ENCODE results near the gene RNASE13. TPM values are rescaled to one million over a fixed set of nuclear protein-coding genes. Genes with fewer than 3 reads are reported as not detected.
"Not testable (repeated sequence)": the region's sequence is repeated elsewhere in the genome, so short reads cannot be mapped to it uniquely, and the experiment has no call there.

Gene RNASE13
- total RNA-seq, 1 experiment from 2014 or later: not detected

DNA sequence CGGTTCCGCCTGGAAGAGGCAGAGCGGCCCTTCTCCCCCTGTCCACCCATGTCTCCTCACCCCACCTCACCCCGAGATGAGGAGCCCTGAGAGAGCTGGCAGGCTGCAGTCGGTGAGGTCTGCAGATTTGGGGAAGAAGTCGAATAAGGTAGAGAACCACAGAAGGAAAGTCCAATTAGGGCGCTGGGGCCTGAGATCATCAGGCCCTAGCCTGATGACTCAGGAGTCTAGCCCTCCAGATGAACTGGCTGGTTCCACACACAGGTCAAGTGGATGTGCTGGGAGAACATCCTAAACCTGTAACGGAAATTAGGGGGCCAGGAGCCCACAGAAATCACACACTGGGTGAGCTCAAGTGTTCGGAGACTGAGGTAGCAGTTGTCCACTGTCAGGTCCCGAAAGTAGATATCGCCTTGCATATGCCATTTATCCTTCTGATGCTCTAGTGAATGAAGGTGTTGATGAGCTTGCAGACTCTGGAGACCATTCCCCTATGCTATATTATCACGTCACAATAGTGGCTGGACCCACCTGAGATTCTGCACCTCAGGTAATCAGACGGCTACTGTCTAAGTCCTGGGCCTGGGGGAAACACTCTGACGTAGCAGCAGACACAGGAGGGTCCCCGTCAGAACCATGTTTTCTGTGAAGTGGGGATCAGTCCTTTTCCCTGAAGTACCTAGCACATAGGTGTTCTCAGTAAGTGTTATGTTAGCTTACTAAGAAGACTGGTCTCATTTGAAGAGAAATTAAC lies 45.7 kb downstream of the RNASE13 start:
- H3K9me2 ChIP-seq (replicated peaks; ENCODE audit: insufficient read depth, low read length): no peaks in the 10 kb centered on the region
- H4K20me1 ChIP-seq (ENCODE audit: insufficient read depth, low read depth, low read length): peaks cover 4% of the 10 kb centered on the region; the same call in 1 of the 2 replicates
- peaks cover 23% of the 10 kb centered on the region for H3K79me2 ChIP-seq (ENCODE audit: low read length)
- peak overlapping the region; percentile 63 for H3K27ac ChIP-seq (ENCODE audit: low read length)
- H3K4me2 ChIP-seq (ENCODE audit: low read depth, low read length, poor library complexity, severe bottlenecking): peak overlapping the region; percentile 92
- H3K9ac ChIP-seq (ENCODE audit: low read length): peak overlapping the region; percentile 66
- H3K4me1 ChIP-seq (ENCODE audit: low read length): peaks cover 25% of the 10 kb centered on the region
- peak overlapping the region; percentile 62 for H3K4me3 ChIP-seq (ENCODE audit: low read length)
- H3K27me3 ChIP-seq (ENCODE audit: low read length): no peaks in the 10 kb centered on the region
- no peak overlapping the region for H2AFZ ChIP-seq (ENCODE audit: low read length)
- H3K9me3 ChIP-seq (ENCODE audit: low read length): no peaks in the 10 kb centered on the region
- H3K36me3 ChIP-seq (ENCODE audit: insufficient read depth, low read length): peaks cover 20% of the 10 kb centered on the region; the same call in 1 of the 2 replicates
- DNase-seq: no peak

GRCh38 chr14:20986811-20987210 lies 47.8 kb downstream of the RNASE13 start:
- peaks cover 19% of the 10 kb centered on the region for H3K79me2 ChIP-seq (ENCODE audit: low read length)
- H3K27me3 ChIP-seq (ENCODE audit: low read length): no peaks in the 10 kb centered on the region
- no peak overlapping the region for H3K27ac ChIP-seq (ENCODE audit: low read length)
- H3K9ac ChIP-seq (ENCODE audit: low read length): no peak overlapping the region
- H3K9me2 ChIP-seq (replicated peaks; ENCODE audit: insufficient read depth, low read length): no peaks in the 10 kb centered on the region
- no peak overlapping the region for H3K4me3 ChIP-seq (ENCODE audit: low read length)
- H3K9me3 ChIP-seq (ENCODE audit: low read length): no peaks in the 10 kb centered on the region
- H2AFZ ChIP-seq (ENCODE audit: low read length): no peak overlapping the region
- DNase-seq: no peak
- H3K4me2 ChIP-seq (ENCODE audit: low read depth, low read length, poor library complexity, severe bottlenecking): no peak overlapping the region
- peaks cover 22% of the 10 kb centered on the region for H3K4me1 ChIP-seq (ENCODE audit: low read length)
- H4K20me1 ChIP-seq (ENCODE audit: insufficient read depth, low read depth, low read length): peaks cover 4% of the 10 kb centered on the region; the same call in 1 of the 2 replicates
- H3K36me3 ChIP-seq (ENCODE audit: insufficient read depth, low read length): peaks cover 3% of the 10 kb centered on the region; the same call in 1 of the 2 replicates

DNA sequence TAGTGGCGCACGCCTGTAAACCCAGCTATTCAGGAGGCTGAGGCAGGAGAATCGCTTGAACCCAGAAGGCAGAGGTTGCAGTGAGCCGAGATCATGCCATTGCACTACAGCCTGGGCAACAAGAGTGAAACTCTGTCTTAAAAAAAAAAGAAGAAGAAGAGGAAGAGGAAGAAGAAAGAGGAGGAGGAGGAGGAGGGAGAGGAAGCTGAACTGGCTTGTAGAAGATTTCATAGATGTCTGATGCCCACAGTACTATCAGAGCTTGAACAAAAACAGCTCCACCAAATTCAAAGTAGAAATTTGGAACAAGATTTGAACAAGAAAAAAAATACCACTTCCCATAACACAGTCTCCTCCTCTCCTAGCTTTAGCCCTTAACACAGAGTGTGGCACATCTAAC lies 49.0 kb downstream of the RNASE13 start:
- H3K79me2 ChIP-seq (ENCODE audit: low read length); H3K27ac ChIP-seq (ENCODE audit: low read length); H4K20me1 ChIP-seq (ENCODE audit: insufficient read depth, low read depth, low read length); H3K9me3 ChIP-seq (ENCODE audit: low read length); H3K4me3 ChIP-seq (ENCODE audit: low read length); H3K9ac ChIP-seq (ENCODE audit: low read length); H3K27me3 ChIP-seq (ENCODE audit: low read length); H2AFZ ChIP-seq (ENCODE audit: low read length); H3K9me2 ChIP-seq (replicated peaks; ENCODE audit: insufficient read depth, low read length); DNase-seq; H3K4me2 ChIP-seq (ENCODE audit: low read depth, low read length, poor library complexity, severe bottlenecking); H3K36me3 ChIP-seq (ENCODE audit: insufficient read depth, low read length): not testable (repeated sequence)
- peaks cover 12% of the 10 kb centered on the region for H3K4me1 ChIP-seq (ENCODE audit: low read length)

Other genes with a start within 250 kb of the RNASE13 start
- gene RNASE1, start 232.0 kb downstream of the RNASE13 start, total RNA-seq (2014; rRNA removed; shearing (Covaris generic); ENCODE audit: low replicate concordance): not detected in 2 replicates
- not detected in 2 replicates for gene RNASE3, start 143.4 kb downstream of the RNASE13 start, total RNA-seq (2014; rRNA removed; shearing (Covaris generic); ENCODE audit: low replicate concordance)
- gene RNASE2, start 79.3 kb downstream of the RNASE13 start, total RNA-seq (2014; rRNA removed; shearing (Covaris generic); ENCODE audit: low replicate concordance): not detected in 2 replicates
- 110 and 150 TPM in 2 replicates for gene METTL17, start 44.8 kb downstream of the RNASE13 start, total RNA-seq (2014; rRNA removed; shearing (Covaris generic); ENCODE audit: low replicate concordance)
- gene SLC39A2, start 35.5 kb downstream of the RNASE13 start, total RNA-seq (2014; rRNA removed; shearing (Covaris generic); ENCODE audit: low replicate concordance): not detected in 2 replicates
- not detected in 2 replicates for gene NDRG2, start 9.7 kb downstream of the RNASE13 start, total RNA-seq (2014; rRNA removed; shearing (Covaris generic); ENCODE audit: low replicate concordance)
- gene TPPP2, start 4.6 kb downstream of the RNASE13 start, total RNA-seq (2014; rRNA removed; shearing (Covaris generic); ENCODE audit: low replicate concordance): not detected in 2 replicates
- gene RNASE7, start 7.6 kb upstream of the RNASE13 start, total RNA-seq (2014; rRNA removed; shearing (Covaris generic); ENCODE audit: low replicate concordance): not detected in 2 replicates
- gene RNASE8, start 23.0 kb upstream of the RNASE13 start, total RNA-seq (2014; rRNA removed; shearing (Covaris generic); ENCODE audit: low replicate concordance): not detected in 2 replicates
- 2.2 TPM in 2 replicates for gene ARHGEF40, start 35.5 kb upstream of the RNASE13 start, total RNA-seq (2014; rRNA removed; shearing (Covaris generic); ENCODE audit: low replicate concordance)
- 3.4 and 3.8 TPM in 2 replicates for gene ZNF219, start 63.8 kb upstream of the RNASE13 start, total RNA-seq (2014; rRNA removed; shearing (Covaris generic); ENCODE audit: low replicate concordance)
- gene TMEM253, start 66.3 kb upstream of the RNASE13 start, total RNA-seq (2014; rRNA removed; shearing (Covaris generic); ENCODE audit: low replicate concordance): not detected in 2 replicates
- not detected in 2 replicates for gene OR5AU1, start 121.3 kb upstream of the RNASE13 start, total RNA-seq (2014; rRNA removed; shearing (Covaris generic); ENCODE audit: low replicate concordance)
- gene HNRNPC, start 234.6 kb upstream of the RNASE13 start, total RNA-seq (2014; rRNA removed; shearing (Covaris generic); ENCODE audit: low replicate concordance): 661 and 1,144 TPM in 2 replicates
- gene RPGRIP1, start 245.3 kb upstream of the RNASE13 start, total RNA-seq (2014; rRNA removed; shearing (Covaris generic); ENCODE audit: low replicate concordance): not detected in 2 replicates